KMS-11 (cell line): ENCODE measurements around the gene SLC22A23.
"Not testable (repeated sequence)": the region's sequence is repeated elsewhere in the genome, so short reads cannot be mapped to it uniquely, and the experiment has no call there.

ENCODE experiments used
- H2AFZ ChIP-seq: fragments of 200-600 bp; sonication (generic); 2 replicates; pipeline ENCODE4 v1.6.1; 2016; ENCODE audit warnings: antibody characterized with exemption, mixed run types, low read depth
- H3K27ac ChIP-seq: fragments of 200-600 bp; sonication (generic); 2 replicates; pipeline ENCODE4 v1.6.1; 2016; ENCODE audit warnings: mild to moderate bottlenecking, mixed run types
- H3K27me3 ChIP-seq: fragments of 200-600 bp; sonication (generic); 2 replicates; pipeline ENCODE4 v1.6.1; 2017; ENCODE audit warnings: mild to moderate bottlenecking, low read depth, mixed run types, moderate library complexity; ENCODE audit not compliant: insufficient read depth
- H3K36me3 ChIP-seq: fragments of 200-600 bp; sonication (generic); 2 replicates; pipeline ENCODE4 v1.6.1; 2017; ENCODE audit warnings: mild to moderate bottlenecking, mixed run types; ENCODE audit not compliant: insufficient read depth
- H3K4me1 ChIP-seq: fragments of 200-600 bp; sonication (generic); 2 replicates; pipeline ENCODE4 v1.6.1; 2016; ENCODE audit warnings: mild to moderate bottlenecking, low read depth, mixed run types; ENCODE audit not compliant: poor library complexity, severe bottlenecking
- H3K4me2 ChIP-seq: fragments of 200-600 bp; sonication (generic); 2 replicates; pipeline ENCODE4 v1.7.0; 2016; ENCODE audit warnings: mild to moderate bottlenecking, mixed run types
- H3K4me3 ChIP-seq: fragments of 200-600 bp; sonication (generic); IDR thresholded peaks from 2 replicates; pipeline ENCODE4 v1.6.1; 2017; ENCODE audit warnings: low read depth, low read length, mixed read lengths; ENCODE audit not compliant: insufficient read depth
- H3K79me2 ChIP-seq: fragments of 200-600 bp; sonication (generic); 2 replicates; pipeline ENCODE4 v1.6.1; 2016; ENCODE audit warnings: low read depth, mixed run types; ENCODE audit not compliant: insufficient read depth
- H3K9ac ChIP-seq: fragments of 200-600 bp; sonication (generic); 2 replicates; pipeline ENCODE4 v1.6.1; 2016; ENCODE audit warnings: mild to moderate bottlenecking, mixed run types
- H4K20me1 ChIP-seq: fragments of 200-600 bp; sonication (generic); 2 replicates; pipeline ENCODE4 v1.6.1; 2016; ENCODE audit warnings: mild to moderate bottlenecking, mixed run types; ENCODE audit not compliant: insufficient read depth
- TF ChIP-seq, protein P1 (sequence below): fragments of 200-600 bp; sonication (generic); conservative IDR thresholded peaks from 2 replicates; pipeline ENCODE4 v1.6.1; 2017; ENCODE audit warnings: low read depth, mild to moderate bottlenecking, antibody characterized with exemption, low read length, moderate library complexity, mixed read lengths

The SLC22A23 gene

GRCh38 chr6:3245216-3245615, 211.6 kb downstream of the SLC22A23 start:
- no peak overlapping the region for H3K27ac ChIP-seq
- no peak overlapping the region for H3K9ac ChIP-seq
- no peak overlapping the region for H3K4me2 ChIP-seq
- H2AFZ ChIP-seq: no peak overlapping the region
- TF ChIP-seq, protein P1, sequence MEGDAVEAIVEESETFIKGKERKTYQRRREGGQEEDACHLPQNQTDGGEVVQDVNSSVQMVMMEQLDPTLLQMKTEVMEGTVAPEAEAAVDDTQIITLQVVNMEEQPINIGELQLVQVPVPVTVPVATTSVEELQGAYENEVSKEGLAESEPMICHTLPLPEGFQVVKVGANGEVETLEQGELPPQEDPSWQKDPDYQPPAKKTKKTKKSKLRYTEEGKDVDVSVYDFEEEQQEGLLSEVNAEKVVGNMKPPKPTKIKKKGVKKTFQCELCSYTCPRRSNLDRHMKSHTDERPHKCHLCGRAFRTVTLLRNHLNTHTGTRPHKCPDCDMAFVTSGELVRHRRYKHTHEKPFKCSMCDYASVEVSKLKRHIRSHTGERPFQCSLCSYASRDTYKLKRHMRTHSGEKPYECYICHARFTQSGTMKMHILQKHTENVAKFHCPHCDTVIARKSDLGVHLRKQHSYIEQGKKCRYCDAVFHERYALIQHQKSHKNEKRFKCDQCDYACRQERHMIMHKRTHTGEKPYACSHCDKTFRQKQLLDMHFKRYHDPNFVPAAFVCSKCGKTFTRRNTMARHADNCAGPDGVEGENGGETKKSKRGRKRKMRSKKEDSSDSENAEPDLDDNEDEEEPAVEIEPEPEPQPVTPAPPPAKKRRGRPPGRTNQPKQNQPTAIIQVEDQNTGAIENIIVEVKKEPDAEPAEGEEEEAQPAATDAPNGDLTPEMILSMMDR: no peak
- no peak overlapping the region for H3K4me3 ChIP-seq
- H3K4me1 ChIP-seq: no peaks in the 10 kb centered on the region
- no peaks in the 10 kb centered on the region for H3K27me3 ChIP-seq
- H3K79me2 ChIP-seq: no peaks in the 10 kb centered on the region
- H3K36me3 ChIP-seq: no peaks in the 10 kb centered on the region
- H4K20me1 ChIP-seq: no peaks in the 10 kb centered on the region

DNA sequence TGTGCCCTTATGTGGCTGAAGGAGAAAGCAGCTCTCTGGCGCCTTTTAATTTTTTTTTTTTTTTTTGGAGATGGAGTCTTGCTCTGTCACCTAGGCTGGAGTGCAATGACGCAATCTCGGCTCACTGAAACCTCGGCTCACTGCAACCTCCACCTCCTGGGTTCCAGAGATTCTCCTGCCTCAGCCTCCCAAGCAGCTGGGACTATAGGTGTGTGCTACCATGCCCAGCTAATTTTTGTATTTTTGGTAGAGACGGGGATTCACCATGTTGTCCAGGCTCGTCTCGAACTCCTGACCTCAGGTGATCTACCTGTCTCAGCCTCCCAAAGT, 212.1 kb downstream of the SLC22A23 start:
- not testable (repeated sequence) for H3K4me2 ChIP-seq, H2AFZ ChIP-seq, H3K27ac ChIP-seq, H3K79me2 ChIP-seq, H4K20me1 ChIP-seq, H3K36me3 ChIP-seq, H3K4me1 ChIP-seq, H3K4me3 ChIP-seq, H3K9ac ChIP-seq, H3K27me3 ChIP-seq

DNA sequence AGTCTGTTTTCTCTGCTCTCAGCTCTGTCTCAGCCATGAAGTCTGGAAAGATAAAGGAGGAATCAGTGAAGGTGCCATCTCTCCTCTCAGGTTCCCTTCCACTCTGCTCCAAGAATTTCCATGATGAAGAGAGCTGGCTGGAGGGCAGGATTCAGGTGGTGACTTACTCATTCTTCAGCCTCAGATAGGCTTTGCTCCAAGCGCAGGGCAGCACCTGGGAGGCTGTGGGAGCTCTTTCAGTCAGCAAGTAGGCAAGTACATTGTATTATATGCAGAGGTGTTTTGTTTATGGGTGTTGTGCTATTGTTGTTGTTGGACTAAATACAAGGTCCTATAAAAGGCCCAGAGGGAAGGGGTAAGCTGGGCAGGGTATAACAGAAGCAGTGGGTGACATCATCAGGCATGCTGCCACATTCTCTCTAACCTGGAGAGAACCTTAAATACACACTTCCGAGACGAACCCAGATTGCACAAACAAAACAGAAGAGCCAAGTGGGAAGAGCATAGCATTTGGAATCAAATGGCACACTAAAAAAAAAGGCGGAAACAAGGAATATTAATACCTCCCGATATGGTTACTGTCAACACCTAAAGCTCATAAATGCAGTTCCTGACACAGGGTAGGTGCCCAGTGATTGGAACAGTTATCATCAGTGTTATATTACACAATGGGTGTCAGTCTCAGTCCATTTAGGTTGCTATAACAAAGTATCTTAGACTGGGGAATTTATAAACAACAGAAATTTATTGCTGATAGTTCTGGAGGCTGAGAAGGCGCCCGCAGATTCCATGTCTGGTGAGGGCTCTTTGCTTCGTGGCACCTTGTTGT, 212.6 kb downstream of the SLC22A23 start:
- Histone ChIP-seq H3K36me3 (no peaks in the 10 kb centered on the region), H3K79me2 (no peaks in the 10 kb centered on the region), H2AFZ (no peak overlapping the region), H3K27me3 (no peaks in the 10 kb centered on the region), H3K9ac (no peak overlapping the region), H3K4me1 (no peaks in the 10 kb centered on the region), H3K4me3 (no peak overlapping the region), H3K27ac (no peak overlapping the region), H4K20me1 (no peaks in the 10 kb centered on the region), H3K4me2 (no peak overlapping the region)
- TF ChIP-seq, protein P1: no peak

DNA sequence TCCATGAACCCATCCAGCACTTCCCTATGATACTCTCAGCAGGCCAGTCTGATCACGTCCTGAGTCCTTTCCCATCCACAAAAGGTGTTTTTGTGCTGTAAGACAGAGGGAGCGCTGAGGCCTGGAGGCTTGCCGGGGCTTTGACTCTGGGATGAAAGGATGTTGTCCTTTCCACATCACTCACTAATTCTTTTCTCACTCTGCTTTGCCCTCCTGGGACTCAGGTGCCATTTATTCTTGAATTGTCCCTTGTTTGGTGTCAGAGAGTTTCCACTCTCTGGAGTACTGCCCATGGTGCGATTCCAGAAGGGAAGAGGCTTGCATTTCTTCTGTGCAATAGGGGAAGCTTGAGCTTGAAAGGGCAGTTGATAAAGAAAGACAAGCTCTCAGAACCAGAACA, 214.1 kb downstream of the SLC22A23 start:
- H4K20me1 ChIP-seq: no peaks in the 10 kb centered on the region
- no peaks in the 10 kb centered on the region for H3K36me3 ChIP-seq
- H3K4me2 ChIP-seq: no peak overlapping the region
- TF ChIP-seq, protein P1: no peak
- H3K79me2 ChIP-seq: no peaks in the 10 kb centered on the region
- no peak overlapping the region for H3K27ac ChIP-seq
- H3K4me1 ChIP-seq: peaks cover 6% of the 10 kb centered on the region
- no peak overlapping the region for H3K9ac ChIP-seq
- no peak overlapping the region for H3K4me3 ChIP-seq
- no peaks in the 10 kb centered on the region for H3K27me3 ChIP-seq
- H2AFZ ChIP-seq: no peak overlapping the region

DNA sequence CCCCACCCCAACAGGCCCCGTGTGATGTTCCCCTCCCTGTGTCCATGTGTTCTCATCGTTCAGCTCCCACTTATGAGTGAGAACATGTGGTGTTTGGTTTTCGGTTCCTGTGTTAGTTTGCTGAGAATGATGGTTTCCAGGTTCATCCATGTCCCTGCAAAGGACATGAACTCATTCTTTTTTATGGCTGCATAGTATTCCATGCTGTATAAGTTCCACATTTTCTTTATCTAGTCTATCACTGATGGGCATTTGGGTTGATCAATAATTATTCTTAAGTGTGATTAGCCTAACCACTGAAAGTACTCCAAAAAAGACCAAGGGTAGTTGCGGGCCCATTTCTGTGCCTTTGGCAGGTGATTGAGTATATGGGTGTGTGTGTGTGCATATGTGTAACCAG, 215.1 kb downstream of the SLC22A23 start:
- H4K20me1 ChIP-seq, H3K27ac ChIP-seq, H2AFZ ChIP-seq, H3K79me2 ChIP-seq, H3K9ac ChIP-seq, H3K36me3 ChIP-seq, H3K4me2 ChIP-seq, H3K4me3 ChIP-seq, H3K27me3 ChIP-seq: not testable (repeated sequence)
- peaks cover 16% of the 10 kb centered on the region for H3K4me1 ChIP-seq
